K562 (cell line): ENCODE measurements around the gene ZNF428. TPM values are rescaled to one million over a fixed set of nuclear protein-coding genes. Genes with fewer than 3 reads are reported as not detected.

Experiments used
- C11orf30 ChIP-seq: fragments of 450-650 bp; IDR thresholded peaks from 2 replicates; pipeline ENCODE4 v1.6.1; 2016; ENCODE audit warnings: low read depth, mild to moderate bottlenecking
- CBX8 ChIP-seq: fragments of 200-600 bp; sonication (generic); IDR thresholded peaks from 2 replicates; pipeline ENCODE4 v1.6.1; 2012; ENCODE audit warnings: borderline replicate concordance, mixed run types, low read depth, mild to moderate bottlenecking, moderate library complexity, mixed read lengths, low read length, control low read depth, inconsistent platforms; ENCODE audit not compliant: poor library complexity, severe bottlenecking; ENCODE audit errors: extremely low read depth
- CSDE1 ChIP-seq, 2 experiments: fragments of 450-650 bp; IDR thresholded peaks; 2 replicates each; pipeline ENCODE4 v1.6.1; 2016; ENCODE audit warnings: mild to moderate bottlenecking in 1 of 2
- DNMT1 ChIP-seq: fragments of 450-650 bp; IDR thresholded peaks from 2 replicates; pipeline ENCODE4 v1.6.1; 2016; ENCODE audit warnings: antibody characterized with exemption, mild to moderate bottlenecking
- ELF2 ChIP-seq: fragments of 250-450 bp; sonication (Bioruptor Pico); IDR thresholded peaks from 2 replicates; pipeline ENCODE4 v1.5.0; 2021; ENCODE audit warnings: mild to moderate bottlenecking
- FOXA3 ChIP-seq, 2 experiments: fragments of 450-650 bp in 1 of 2; sonication (generic) in 1 of 2; formaldehyde crosslinking; IDR thresholded peaks in 1 of 2; conservative IDR thresholded peaks in 1 of 2; 2 replicates each; pipeline versions ENCODE4 v1.4.0 to v1.8.0; 2020 to 2022; ENCODE audit warnings: mild to moderate bottlenecking in 2 of 2, missing genetic modification reagents in 1 of 2
- GABPB2 ChIP-seq: fragments of 250-450 bp; sonication (Bioruptor Pico); conservative IDR thresholded peaks from 2 replicates; pipeline ENCODE4 v1.5.1; 2021; ENCODE audit warnings: mild to moderate bottlenecking
- HLTF ChIP-seq: fragments of 450-650 bp; IDR thresholded peaks from 2 replicates; pipeline ENCODE4 v1.6.1; 2016
- PHB ChIP-seq: fragments of 250-450 bp; sonication (Bioruptor Pico); IDR thresholded peaks from 2 replicates; pipeline ENCODE4 v1.5.0; 2021
- SMAD1 ChIP-seq: fragments of 150-350 bp; IDR thresholded peaks from 2 replicates; pipeline ENCODE4 v1.6.1; 2014; ENCODE audit warnings: low read length, low read depth; ENCODE audit not compliant: partially characterized antibody
- TFAM ChIP-seq: fragments of 250-450 bp; sonication (Bioruptor Pico); conservative IDR thresholded peaks from 2 replicates; pipeline ENCODE4 v1.5.0; 2021; ENCODE audit warnings: mild to moderate bottlenecking, moderate library complexity
- TFAP4 ChIP-seq: sonication (generic); formaldehyde crosslinking; IDR thresholded peaks from 2 replicates; pipeline ENCODE4 v1.8.0; 2022; ENCODE audit warnings: missing genetic modification reagents, mild to moderate bottlenecking, moderate library complexity, borderline replicate concordance
- TGIF2 ChIP-seq: sonication (generic); formaldehyde crosslinking; IDR thresholded peaks from 2 replicates; pipeline ENCODE4 v1.8.1; 2022; ENCODE audit warnings: mild to moderate bottlenecking, missing genetic modification reagents, moderate library complexity
- TOE1 ChIP-seq, 2 experiments: fragments of 450-650 bp in 1 of 2; sonication (generic) in 1 of 2; formaldehyde crosslinking in 1 of 2; IDR thresholded peaks; 2 replicates each; pipeline versions ENCODE4 v1.7.1 to v1.8.0; 2016 to 2022; ENCODE audit warnings: borderline replicate concordance in 2 of 2, mild to moderate bottlenecking in 2 of 2, antibody characterized with exemption in 1 of 2, inconsistent platforms in 1 of 2, low read depth in 1 of 2, missing genetic modification reagents in 1 of 2, moderate library complexity in 1 of 2
- USF2 ChIP-seq: sonication (generic); formaldehyde crosslinking; IDR thresholded peaks from 2 replicates; pipeline ENCODE4 v1.5.0; 2020; ENCODE audit warnings: missing genetic modification reagents
- polyA plus RNA-seq, 8 experiments: library from polyadenylated mRNA; depleted of rRNA in 4 of 8; stranded (reverse) in 5 of 8; unstranded in 3 of 8; fragments of >200 nt; fragmentation: Nextera tagmentation in 2 of 8; fragmentation: Illumina TruSeq in 1 of 8; extraction: Ambion mirVana in 2 of 8; extraction: Trizol in 1 of 8; gene quantifications; 2 replicates each; pipeline versions ENCODE4 v1.2.1 to v1.2.3, GENCODE V29; 2011 to 2014; ENCODE audit warnings: inconsistent platforms in 1 of 8, missing spikeins in 1 of 8
- total RNA-seq, 7 experiments: library from RNA; depleted of rRNA in 6 of 7; stranded (reverse); fragments of >200 nt in 6 of 7; fragmentation: Illumina TruSeq in 2 of 7; extraction: Trizol in 2 of 7; gene quantifications; 2 replicates each; pipeline versions ENCODE4 v1.2.1 to v1.2.3, GENCODE V29; 2011 to 2021; ENCODE audit warnings: low replicate concordance in 1 of 7
- TF ChIP-seq, protein P1 (sequence below), 3 experiments: fragments of 200-800 bp in 1 of 3; sonication (Bioruptor generic) in 1 of 3; sonication (generic) in 1 of 3; formaldehyde crosslinking in 1 of 3; IDR thresholded peaks; 2 replicates each; pipeline versions ENCODE4 v1.6.1 to v1.8.0; 2016 to 2022; ENCODE audit warnings: mild to moderate bottlenecking in 2 of 3, missing compliant biosample characterization in 2 of 3, missing genetic modification characterization in 2 of 3, missing genetic modification reagents in 1 of 3

Gene ZNF428
- total and polyA plus RNA-seq, 9 of the 15 experiments (the other 6 are each of a cell fraction or from before 2014, with no cell fraction given): 0.15 to 85.7 (median 15.9) TPM

- TF ChIP-seq TFAP4 (CRISPR knock-in tag) (peak; percentile 68; the same call in 1 of the 2 replicates), GABPB2 (CRISPR knock-in tag) (no peak), TOE1 (IDR thresholded peaks at IDR 0.05; ENCODE audit: borderline replicate concordance) (peak; percentile 57; the same call in 1 of the 2 replicates), TOE1 (CRISPR knock-in tag; IDR thresholded peaks at IDR 0.05; ENCODE audit: borderline replicate concordance, low read depth) (no peak), C11orf30 (peak; percentile 88), TGIF2 (CRISPR knock-in tag) (no peak), SMAD1 (no peak), FOXA3 (CRISPR knock-in tag; conservative IDR thresholded peaks at IDR 0.05 in 1 of 2, IDR thresholded peaks at IDR 0.05 in 1 of 2) (no peak), CSDE1 (IDR thresholded peaks at IDR 0.05) (no peak), ELF2 (CRISPR knock-in tag) (no peak), PHB (CRISPR knock-in tag) (no peak), TFAM (CRISPR knock-in tag) (no peak), CBX8 (no peak), USF2 (no peak), DNMT1 (no peak), HLTF (no peak)
- TF ChIP-seq, protein P1, sequence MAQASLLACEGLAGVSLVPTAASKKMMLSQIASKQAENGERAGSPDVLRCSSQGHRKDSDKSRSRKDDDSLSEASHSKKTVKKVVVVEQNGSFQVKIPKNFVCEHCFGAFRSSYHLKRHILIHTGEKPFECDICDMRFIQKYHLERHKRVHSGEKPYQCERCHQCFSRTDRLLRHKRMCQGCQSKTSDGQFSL (CRISPR knock-in tag; IDR thresholded peaks at IDR 0.05): no peak
- TF ChIP-seq, protein P1 (tag; IDR thresholded peaks at IDR 0.05): peak in 1 of 2 experiments; percentile 54; a peak in 1 of 4 replicates
- TF ChIP-seq, all 486 proteins: peak for 19
Observed at GRCh38 chr19:43634872-43635560, 15.6 kb upstream of the ZNF428 start (continued).
